IPS-18a (cell line): Measurements from ENCODE around the gene EFEMP1.

Experiments
- H3K27ac ChIP-seq: one replicate; pipeline ENCODE4 v1.5.1; 2013; ENCODE audit warnings: low read length
- H3K27me3 ChIP-seq: one replicate; pipeline ENCODE4 v1.6.1; 2013; ENCODE audit warnings: mild to moderate bottlenecking, low read length; ENCODE audit not compliant: control insufficient read depth, insufficient read depth
- H3K36me3 ChIP-seq: one replicate; pipeline ENCODE4 v1.6.1; 2013; ENCODE audit warnings: low read depth, low read length; ENCODE audit not compliant: control insufficient read depth
- H3K4me1 ChIP-seq: one replicate; pipeline ENCODE4 v1.6.1; 2013; ENCODE audit warnings: low read depth, low read length; ENCODE audit not compliant: control insufficient read depth
- H3K4me3 ChIP-seq: one replicate; pipeline ENCODE4 v1.5.1; 2013; ENCODE audit warnings: low read length
- H3K9ac ChIP-seq: one replicate; pipeline ENCODE4 v1.6.1; 2013; ENCODE audit warnings: mild to moderate bottlenecking, low read length, moderate library complexity
- H3K9me3 ChIP-seq: one replicate; pipeline ENCODE4 v1.6.1; 2013; ENCODE audit warnings: low read depth, low read length; ENCODE audit not compliant: control insufficient read depth

Gene EFEMP1

GRCh38 chr2:55912926-55913325 is 10.7 kb downstream of the EFEMP1 start:
- Histone ChIP-seq H3K9ac (no peak overlapping the region), H3K4me1 (no peaks in the 10 kb centered on the region), H3K9me3 (no peaks in the 10 kb centered on the region), H3K4me3 (no peak overlapping the region), H3K36me3 (no peaks in the 10 kb centered on the region), H3K27me3 (no peaks in the 10 kb centered on the region), H3K27ac (no peak overlapping the region)

GRCh38 chr2:55910077-55910476 is 13.5 kb downstream of the EFEMP1 start:
- Histone ChIP-seq H3K4me1 (no peaks in the 10 kb centered on the region), H3K27me3 (no peaks in the 10 kb centered on the region), H3K9ac (no peak overlapping the region), H3K9me3 (no peaks in the 10 kb centered on the region), H3K36me3 (no peaks in the 10 kb centered on the region), H3K4me3 (no peak overlapping the region), H3K27ac (no peak overlapping the region)

- Histone ChIP-seq H3K9ac (no peak overlapping the region), H3K36me3 (no peaks in the 10 kb centered on the region), H3K27ac (no peak overlapping the region), H3K27me3 (no peaks in the 10 kb centered on the region), H3K4me1 (no peaks in the 10 kb centered on the region), H3K9me3 (no peaks in the 10 kb centered on the region), H3K4me3 (no peak overlapping the region)
These were observed 15.9 kb downstream of the EFEMP1 start for GRCh38 chr2:55907686-55908085.

GRCh38 chr2:55906993-55907392 is 16.6 kb downstream of the EFEMP1 start:
- H3K4me3 ChIP-seq, result no peak overlapping the region

GRCh38 chr2:55903727-55904126 is 19.9 kb downstream of the EFEMP1 start:
- no peak overlapping the region for H3K9ac ChIP-seq
- no peaks in the 10 kb centered on the region for H3K4me1 ChIP-seq
- no peak overlapping the region for H3K27ac ChIP-seq
- no peaks in the 10 kb centered on the region for H3K9me3 ChIP-seq
- H3K27me3 ChIP-seq, result no peaks in the 10 kb centered on the region
- H3K4me3 ChIP-seq, result no peak overlapping the region
- no peaks in the 10 kb centered on the region for H3K36me3 ChIP-seq

More at GRCh38 chr2:55906993-55907392, 16.6 kb downstream of the EFEMP1 start:
- no peaks in the 10 kb centered on the region for H3K36me3 ChIP-seq
- H3K4me1 ChIP-seq, result no peaks in the 10 kb centered on the region
- no peak overlapping the region for H3K9ac ChIP-seq
- H3K27ac ChIP-seq, result no peak overlapping the region
- no peaks in the 10 kb centered on the region for H3K27me3 ChIP-seq
- H3K9me3 ChIP-seq, result no peaks in the 10 kb centered on the region

GRCh38 chr2:55902971-55903370 is 20.6 kb downstream of the EFEMP1 start:
- H3K27me3 ChIP-seq, result no peaks in the 10 kb centered on the region
- H3K4me1 ChIP-seq, result no peaks in the 10 kb centered on the region
- no peaks in the 10 kb centered on the region for H3K36me3 ChIP-seq
- no peak overlapping the region for H3K9ac ChIP-seq
- no peak overlapping the region for H3K4me3 ChIP-seq
- H3K9me3 ChIP-seq, result no peaks in the 10 kb centered on the region
- H3K27ac ChIP-seq, result no peak overlapping the region

- Histone ChIP-seq H3K36me3 (no peaks in the 10 kb centered on the region), H3K27me3 (no peaks in the 10 kb centered on the region), H3K9me3 (no peaks in the 10 kb centered on the region), H3K27ac (no peak overlapping the region), H3K4me3 (no peak overlapping the region), H3K9ac (no peak overlapping the region), H3K4me1 (no peaks in the 10 kb centered on the region)
These were observed 21.2 kb downstream of the EFEMP1 start for GRCh38 chr2:55902429-55902828.

GRCh38 chr2:55901941-55902340 is 21.6 kb downstream of the EFEMP1 start:
- Histone ChIP-seq H3K4me1 (no peaks in the 10 kb centered on the region), H3K27ac (no peak overlapping the region), H3K27me3 (no peaks in the 10 kb centered on the region), H3K9me3 (no peaks in the 10 kb centered on the region), H3K4me3 (no peak overlapping the region), H3K9ac (no peak overlapping the region), H3K36me3 (no peaks in the 10 kb centered on the region)

- Histone ChIP-seq H3K4me1 (no peaks in the 10 kb centered on the region), H3K9ac (no peak overlapping the region), H3K27ac (no peak overlapping the region), H3K27me3 (no peaks in the 10 kb centered on the region), H3K9me3 (no peaks in the 10 kb centered on the region), H3K4me3 (no peak overlapping the region), H3K36me3 (no peaks in the 10 kb centered on the region)
These were observed 22.3 kb downstream of the EFEMP1 start for GRCh38 chr2:55901322-55901721.

GRCh38 chr2:55899881-55900280 is 23.7 kb downstream of the EFEMP1 start:
- H3K4me3 ChIP-seq, result no peak overlapping the region
- no peak overlapping the region for H3K27ac ChIP-seq
- H3K4me1 ChIP-seq, result no peaks in the 10 kb centered on the region
- no peaks in the 10 kb centered on the region for H3K36me3 ChIP-seq
- H3K9ac ChIP-seq, result no peak overlapping the region
- H3K9me3 ChIP-seq, result no peaks in the 10 kb centered on the region
- no peaks in the 10 kb centered on the region for H3K27me3 ChIP-seq

- no peaks in the 10 kb centered on the region for H3K4me1 ChIP-seq
- no peak overlapping the region for H3K4me3 ChIP-seq
- no peak overlapping the region for H3K9ac ChIP-seq
- no peaks in the 10 kb centered on the region for H3K9me3 ChIP-seq
- no peaks in the 10 kb centered on the region for H3K27me3 ChIP-seq
- H3K27ac ChIP-seq, result no peak overlapping the region
- H3K36me3 ChIP-seq, result no peaks in the 10 kb centered on the region
These were observed 25.1 kb downstream of the EFEMP1 start for GRCh38 chr2:55898386-55899040.

GRCh38 chr2:55896633-55897032 is 26.9 kb downstream of the EFEMP1 start:
- Histone ChIP-seq H3K9ac (no peak overlapping the region), H3K4me1 (no peaks in the 10 kb centered on the region), H3K4me3 (no peak overlapping the region), H3K27ac (no peak overlapping the region), H3K9me3 (no peaks in the 10 kb centered on the region), H3K36me3 (no peaks in the 10 kb centered on the region), H3K27me3 (no peaks in the 10 kb centered on the region)
